Neural crest cell (in vitro differentiated cells): ENCODE data around the gene CARF. TPM values are rescaled to one million over a fixed set of nuclear protein-coding genes. Genes with fewer than 3 reads are reported as not detected.
A peak's percentile ranks its signal among the peaks of the same experiment; 100 is the strongest.
"Not testable (repeated sequence)": the region's sequence is repeated elsewhere in the genome, so short reads cannot be mapped to it uniquely, and the experiment has no call there.

Experiments used
- DNase-seq: peaks from one replicate; pipeline ENCODE4 v3.0.0; 2021; ENCODE audit warnings: low read depth, mixed read lengths, low spot score
- H3K27ac Mint-ChIP-seq: one replicate; pipeline ENCODE4 v1.8.0; 2021; ENCODE audit warnings: mild to moderate bottlenecking, mixed read lengths; ENCODE audit not compliant: unreplicated experiment
- H3K27me3 Mint-ChIP-seq: 2 replicates; pipeline ENCODE4 v1.8.0; 2021; ENCODE audit warnings: low read depth, mild to moderate bottlenecking, mixed read lengths
- H3K36me3 Mint-ChIP-seq: 2 replicates; pipeline ENCODE4 v1.8.0; 2021; ENCODE audit warnings: low read depth, mild to moderate bottlenecking, mixed read lengths
- H3K4me1 Mint-ChIP-seq: 2 replicates; pipeline ENCODE4 v1.8.0; 2021; ENCODE audit warnings: mixed read lengths
- H3K4me3 Mint-ChIP-seq: one replicate; pipeline ENCODE4 v1.8.0; 2021; ENCODE audit warnings: mild to moderate bottlenecking, mixed read lengths
- H3K9me3 Mint-ChIP-seq: 2 replicates; pipeline ENCODE4 v1.8.0; 2021; ENCODE audit warnings: mixed read lengths
- CTCF ChIP-seq: fragments of 200-600 bp; sonication (generic); conservative IDR thresholded peaks from 2 replicates; pipeline ENCODE4 v1.5.0; 2021; ENCODE audit warnings: antibody characterized with exemption, mild to moderate bottlenecking
- total RNA-seq: library from RNA; stranded (reverse); gene quantifications from 2 replicates; pipeline ENCODE4 v1.2.1, GENCODE V29; 2021

CARF gene
- total RNA-seq, 1 donor from 2014 or later = 6.8 TPM

- no peak for TF ChIP-seq CTCF
- DNase-seq = no peak
- H3K36me3 Mint-ChIP-seq = no peaks in the 10 kb centered on the region
- H3K27me3 Mint-ChIP-seq = no peaks in the 10 kb centered on the region
- H3K4me3 Mint-ChIP-seq = no peak overlapping the region
- H3K27ac Mint-ChIP-seq = peak overlapping the region; percentile 96
- H3K4me1 Mint-ChIP-seq = peaks cover 8% of the 10 kb centered on the region
- H3K9me3 Mint-ChIP-seq = no peaks in the 10 kb centered on the region
Observed at GRCh38 chr2:202965810-202966460, 53.9 kb downstream of the CARF start.

- not testable (repeated sequence) for H3K36me3 Mint-ChIP-seq, H3K27ac Mint-ChIP-seq, H3K27me3 Mint-ChIP-seq, H3K9me3 Mint-ChIP-seq, H3K4me3 Mint-ChIP-seq, DNase-seq, H3K4me1 Mint-ChIP-seq
Observed at GRCh38 chr2:202969404-202969803, 57.3 kb downstream of the CARF start.

GRCh38 chr2:202976809-202977208 is 64.7 kb downstream of the CARF start:
- TF ChIP-seq CTCF = no peak
- peaks cover 2% of the 10 kb centered on the region for H3K9me3 Mint-ChIP-seq
- no peak for DNase-seq

GRCh38 chr2:202982779-202983491 is 70.9 kb downstream of the CARF start:
- Mint-ChIP-seq H3K36me3 (peaks cover 21% of the 10 kb centered on the region), H3K27ac (no peak overlapping the region), H3K9me3 (peaks cover 2% of the 10 kb centered on the region), H3K27me3 (no peaks in the 10 kb centered on the region), H3K4me3 (no peak overlapping the region), H3K4me1 (no peaks in the 10 kb centered on the region)
- no peak for DNase-seq
- TF ChIP-seq CTCF = no peak

More at GRCh38 chr2:202976809-202977208, 64.7 kb downstream of the CARF start:
- H3K27ac Mint-ChIP-seq = no peak overlapping the region
- no peak overlapping the region for H3K4me3 Mint-ChIP-seq
- H3K27me3 Mint-ChIP-seq = no peaks in the 10 kb centered on the region
- H3K36me3 Mint-ChIP-seq = peaks cover 21% of the 10 kb centered on the region
- no peaks in the 10 kb centered on the region for H3K4me1 Mint-ChIP-seq

- Mint-ChIP-seq H3K27me3 (no peaks in the 10 kb centered on the region), H3K4me3 (no peak overlapping the region), H3K36me3 (no peaks in the 10 kb centered on the region), H3K27ac (no peak overlapping the region), H3K4me1 (no peaks in the 10 kb centered on the region), H3K9me3 (no peaks in the 10 kb centered on the region)
- no peak for TF ChIP-seq CTCF
- DNase-seq = no peak
Observed at GRCh38 chr2:202989749-202990148, 77.7 kb downstream of the CARF start.

- Mint-ChIP-seq H3K27me3 (no peaks in the 10 kb centered on the region), H3K36me3 (no peaks in the 10 kb centered on the region), H3K4me1 (no peaks in the 10 kb centered on the region), H3K9me3 (peaks cover 4% of the 10 kb centered on the region), H3K4me3 (no peak overlapping the region), H3K27ac (no peak overlapping the region)
- DNase-seq = no peak
- TF ChIP-seq CTCF = no peak
Observed at GRCh38 chr2:202990501-202990900, 78.4 kb downstream of the CARF start.

GRCh38 chr2:202997113-202997512 is 85.0 kb downstream of the CARF start:
- H3K4me1 Mint-ChIP-seq, H3K27me3 Mint-ChIP-seq, DNase-seq, H3K4me3 Mint-ChIP-seq, H3K36me3 Mint-ChIP-seq, H3K27ac Mint-ChIP-seq, H3K9me3 Mint-ChIP-seq: not testable (repeated sequence)
